Stomach (tissue), 8 donors: ENCODE data around the gene EFNA4. TPM values are rescaled to one million over a fixed set of nuclear protein-coding genes. Genes with fewer than 3 reads are reported as not detected.

Source experiments
- polyA plus RNA-seq, 3 donors: library from polyadenylated mRNA; stranded (reverse); fragments of 200-250 nt; gene quantifications; one replicate each; pipeline ENCODE4 v1.2.3, GENCODE V29; 2013
- total RNA-seq, 5 donors: library from RNA; depleted of rRNA; stranded (reverse); fragments of >200 nt; gene quantifications; one replicate each; pipeline versions ENCODE4 v1.1.0 to v1.2.3, GENCODE V29; 2014 to 2016
- donor health status: healthy with polysubstance abuse.
- donor health status: Bipolar disorder and iron deficiency.
- donor health status: healthy.

The EFNA4 gene
- total and polyA plus RNA-seq, 8 donors, result 3.5 to 13.2 (median 6.2) TPM; not detected in 2

Other genes starting within 250 kb of the EFNA4 start
- gene KCNN3, start 193.5 kb upstream of the EFNA4 start, total RNA-seq, result 10 to 100 TPM in 1 of 5 donors, 1 to 10 TPM in 4; 1.2 to 10.7 (median 3.5) TPM
- under 1 TPM; 0.19 to 0.31 (median 0.25) TPM for gene KCNN3, start 193.5 kb upstream of the EFNA4 start, polyA plus RNA-seq
- gene PMVK, start 127.0 kb upstream of the EFNA4 start, total RNA-seq, result 10 to 100 TPM; 10.1 to 47.3 (median 36.8) TPM
- 10 to 100 TPM; 37.4 to 57.1 (median 45.2) TPM for gene PMVK, start 127.0 kb upstream of the EFNA4 start, polyA plus RNA-seq
- gene PBXIP1, start 107.6 kb upstream of the EFNA4 start, total RNA-seq, result 100 to 1,000 TPM in 1 of 5 donors, 10 to 100 TPM in 4; 66.5 to 123 (median 81.1) TPM
- gene PBXIP1, start 107.6 kb upstream of the EFNA4 start, polyA plus RNA-seq, result 10 to 100 TPM; 19.7 to 59.0 (median 33.4) TPM
- 10 to 100 TPM in 4 of 5 donors, 1 to 10 TPM in 1; 8.1 to 75.3 (median 36.2) TPM for gene PYGO2, start 102.0 kb upstream of the EFNA4 start, total RNA-seq
- 10 to 100 TPM; 12.2 to 19.8 (median 16.1) TPM for gene PYGO2, start 102.0 kb upstream of the EFNA4 start, polyA plus RNA-seq
- gene SHC1, start 93.0 kb upstream of the EFNA4 start, total RNA-seq, result 10 to 100 TPM; 23.2 to 81.1 (median 59.6) TPM
- 10 to 100 TPM; 43.7 to 58.8 (median 56.1) TPM for gene SHC1, start 93.0 kb upstream of the EFNA4 start, polyA plus RNA-seq
- 10 to 100 TPM in 2 of 5 donors, 1 to 10 TPM in 3; 4.7 to 36.1 (median 5.2) TPM for gene CKS1B, start 89.1 kb upstream of the EFNA4 start, total RNA-seq
- 10 to 100 TPM; 40.9 to 73.3 (median 63.9) TPM for gene CKS1B, start 89.1 kb upstream of the EFNA4 start, polyA plus RNA-seq
- 10 to 100 TPM; 14.1 to 76.5 (median 54.8) TPM for gene FLAD1, start 80.4 kb upstream of the EFNA4 start, total RNA-seq
- gene FLAD1, start 80.4 kb upstream of the EFNA4 start, polyA plus RNA-seq, result 10 to 100 TPM; 31.4 to 43.8 (median 40.4) TPM
- gene LENEP, start 70.2 kb upstream of the EFNA4 start, total RNA-seq, result 10 to 100 TPM in 1 of 5 donors, 1 to 10 TPM in 1, not detected in 3; 1.1 to 11.6 TPM
- gene LENEP, start 70.2 kb upstream of the EFNA4 start, polyA plus RNA-seq, result not detected
- gene ZBTB7B, start 60.9 kb upstream of the EFNA4 start, total RNA-seq, result 100 to 1,000 TPM in 1 of 5 donors, 10 to 100 TPM in 4; 32.3 to 134 (median 53.9) TPM
- gene ZBTB7B, start 60.9 kb upstream of the EFNA4 start, polyA plus RNA-seq, result 10 to 100 TPM; 29.6 to 39.5 (median 35.6) TPM
- 100 to 1,000 TPM in 1 of 5 donors, not detected in 4; 158 TPM for gene DCST2, start 30.0 kb upstream of the EFNA4 start, total RNA-seq
- gene DCST2, start 30.0 kb upstream of the EFNA4 start, polyA plus RNA-seq, result 1 to 10 TPM; 1.6 to 6.6 (median 6.1) TPM
- under 1 TPM in 2 of 5 donors, not detected in 3; 0.18 to 0.89 TPM for gene DCST1, start 29.9 kb upstream of the EFNA4 start, total RNA-seq
- gene DCST1, start 29.9 kb upstream of the EFNA4 start, polyA plus RNA-seq, result under 1 TPM in 1 of 3 donors, not detected in 2; 0.13 TPM
- 100 to 1,000 TPM in 4 of 5 donors, 10 to 100 TPM in 1; 56.2 to 335 (median 126) TPM for gene ADAM15, start 12.4 kb upstream of the EFNA4 start, total RNA-seq
- 100 to 1,000 TPM; 149 to 267 (median 159) TPM for gene ADAM15, start 12.4 kb upstream of the EFNA4 start, polyA plus RNA-seq
- not detected for gene EFNA3, start 15.1 kb downstream of the EFNA4 start, total RNA-seq
- 1 to 10 TPM in 2 of 3 donors, under 1 TPM in 1; 0.76 to 4.9 (median 1.5) TPM for gene EFNA3, start 15.1 kb downstream of the EFNA4 start, polyA plus RNA-seq
- 10 to 100 TPM; 12.2 to 75.3 (median 36.0) TPM for gene EFNA1, start 64.1 kb downstream of the EFNA4 start, total RNA-seq
- gene EFNA1, start 64.1 kb downstream of the EFNA4 start, polyA plus RNA-seq, result 10 to 100 TPM; 31.3 to 65.8 (median 47.7) TPM
- 100 to 1,000 TPM in 1 of 5 donors, 10 to 100 TPM in 3, 1 to 10 TPM in 1; 4.5 to 114 (median 22.5) TPM for gene SLC50A1, start 72.1 kb downstream of the EFNA4 start, total RNA-seq
- 10 to 100 TPM; 39.7 to 48.3 (median 40.2) TPM for gene SLC50A1, start 72.1 kb downstream of the EFNA4 start, polyA plus RNA-seq
- gene DPM3, start 76.8 kb downstream of the EFNA4 start, total RNA-seq, result 10 to 100 TPM in 4 of 5 donors, not detected in 1; 13.3 to 51.3 (median 38.3) TPM
- 100 to 1,000 TPM; 192 to 301 (median 220) TPM for gene DPM3, start 76.8 kb downstream of the EFNA4 start, polyA plus RNA-seq
- gene KRTCAP2, start 109.6 kb downstream of the EFNA4 start, total RNA-seq, result 100 to 1,000 TPM in 3 of 5 donors, 10 to 100 TPM in 2; 60.8 to 238 (median 133) TPM
- 100 to 1,000 TPM; 183 to 399 (median 242) TPM for gene KRTCAP2, start 109.6 kb downstream of the EFNA4 start, polyA plus RNA-seq
- 10 to 100 TPM in 1 of 5 donors, 1 to 10 TPM in 1, under 1 TPM in 1, not detected in 2; 0.73 to 16.9 (median 5.4) TPM for gene TRIM46, start 110.1 kb downstream of the EFNA4 start, total RNA-seq
- gene TRIM46, start 110.1 kb downstream of the EFNA4 start, polyA plus RNA-seq, result under 1 TPM; 0.58 to 0.68 (median 0.61) TPM
- gene THBS3, start 144.2 kb downstream of the EFNA4 start, total RNA-seq, result 10 to 100 TPM; 11.0 to 65.9 (median 25.4) TPM
- gene THBS3, start 144.2 kb downstream of the EFNA4 start, polyA plus RNA-seq, result 10 to 100 TPM; 11.0 to 27.9 (median 17.8) TPM
- 10 to 100 TPM in 4 of 5 donors, 1 to 10 TPM in 1; 1.2 to 54.9 (median 25.2) TPM for gene MTX1, start 145.0 kb downstream of the EFNA4 start, total RNA-seq
- 10 to 100 TPM; 48.3 to 71.1 (median 58.2) TPM for gene MTX1, start 145.0 kb downstream of the EFNA4 start, polyA plus RNA-seq
- 10 to 100 TPM in 4 of 5 donors, 1 to 10 TPM in 1; 2.8 to 77.9 (median 19.6) TPM for gene ENTREP3, start 191.7 kb downstream of the EFNA4 start, total RNA-seq
- 10 to 100 TPM in 2 of 3 donors, 1 to 10 TPM in 1; 9.7 to 20.5 (median 11.6) TPM for gene ENTREP3, start 191.7 kb downstream of the EFNA4 start, polyA plus RNA-seq
- 10 to 100 TPM in 4 of 5 donors, 1 to 10 TPM in 1; 7.0 to 32.6 (median 24.1) TPM for gene SCAMP3, start 198.6 kb downstream of the EFNA4 start, total RNA-seq
- 10 to 100 TPM; 25.8 to 48.4 (median 45.4) TPM for gene SCAMP3, start 198.6 kb downstream of the EFNA4 start, polyA plus RNA-seq
- 10 to 100 TPM; 29.7 to 77.6 (median 53.6) TPM for gene CLK2, start 209.8 kb downstream of the EFNA4 start, total RNA-seq
- gene CLK2, start 209.8 kb downstream of the EFNA4 start, polyA plus RNA-seq, result 10 to 100 TPM; 16.0 to 46.4 (median 17.0) TPM
- gene HCN3, start 213.7 kb downstream of the EFNA4 start, total RNA-seq, result 10 to 100 TPM in 1 of 5 donors, 1 to 10 TPM in 4; 1.1 to 13.6 (median 2.7) TPM
- gene HCN3, start 213.7 kb downstream of the EFNA4 start, polyA plus RNA-seq, result 1 to 10 TPM in 2 of 3 donors, under 1 TPM in 1; 0.46 to 3.1 (median 1.1) TPM
- 1 to 10 TPM in 1 of 5 donors, not detected in 4; 4.6 TPM for gene PKLR, start 237.7 kb downstream of the EFNA4 start, total RNA-seq
- not detected for gene PKLR, start 237.7 kb downstream of the EFNA4 start, polyA plus RNA-seq
- 100 to 1,000 TPM in 1 of 5 donors, 10 to 100 TPM in 4; 27.7 to 223 (median 72.4) TPM for gene FDPS, start 245.1 kb downstream of the EFNA4 start, total RNA-seq
- 100 to 1,000 TPM; 149 to 229 (median 199) TPM for gene FDPS, start 245.1 kb downstream of the EFNA4 start, polyA plus RNA-seq